Measurements from ENCODE around the gene MED17.

The MED17 gene

GRCh38 chr11:93775289-93775688 is 8.8 kb upstream of the MED17 start:
- ATAC-seq: no peak; the same call in 2 of the 3 replicates
- TF ChIP-seq POU6F1 (CRISPR knock-in tag; IDR thresholded peaks at IDR 0.05; ENCODE audit: borderline replicate concordance, low read depth) (no peak), ZNF565 (CRISPR knock-in tag; conservative IDR thresholded peaks at IDR 0.05; ENCODE audit: low read depth) (no peak), OSR1 (CRISPR knock-in tag; IDR thresholded peaks at IDR 0.05) (no peak), ZFP3 (CRISPR knock-in tag; IDR thresholded peaks at IDR 0.05) (no peak), CSDC2 (CRISPR knock-in tag; IDR thresholded peaks at IDR 0.05) (no peak), ZNF8 (CRISPR knock-in tag; IDR thresholded peaks at IDR 0.05) (no peak), GLIS3 (CRISPR knock-in tag; IDR thresholded peaks at IDR 0.05) (no peak), ARNTL (CRISPR knock-in tag; IDR thresholded peaks at IDR 0.05; ENCODE audit: borderline replicate concordance, low read depth) (no peak), SNAI2 (CRISPR knock-in tag; IDR thresholded peaks at IDR 0.05) (no peak), TSHZ2 (CRISPR knock-in tag; IDR thresholded peaks at IDR 0.05) (no peak), PATZ1 (CRISPR knock-in tag; IDR thresholded peaks at IDR 0.05; ENCODE audit: borderline replicate concordance) (no peak), ZFP30 (CRISPR knock-in tag; IDR thresholded peaks at IDR 0.05) (no peak), TOX (CRISPR knock-in tag; IDR thresholded peaks at IDR 0.05; ENCODE audit: borderline replicate concordance) (no peak), PPARA (CRISPR knock-in tag; IDR thresholded peaks at IDR 0.05; ENCODE audit: borderline replicate concordance) (no peak)

GRCh38 chr11:93783362-93783761 is 720 bp upstream of the MED17 start:
- no peak for ATAC-seq
- no peak for TF ChIP-seq ESRRG (CRISPR knock-in tag; IDR thresholded peaks at IDR 0.05)
- no peak for TF ChIP-seq TCF4 (CRISPR knock-in tag; IDR thresholded peaks at IDR 0.05; ENCODE audit: borderline replicate concordance)
- TF ChIP-seq ARNTL (CRISPR knock-in tag; IDR thresholded peaks at IDR 0.05; ENCODE audit: borderline replicate concordance, low read depth): no peak
- no peak for TF ChIP-seq PATZ1 (CRISPR knock-in tag; IDR thresholded peaks at IDR 0.05; ENCODE audit: borderline replicate concordance)
- no peak for TF ChIP-seq POU6F1 (CRISPR knock-in tag; IDR thresholded peaks at IDR 0.05; ENCODE audit: borderline replicate concordance, low read depth)
- TF ChIP-seq ZFP30 (CRISPR knock-in tag; IDR thresholded peaks at IDR 0.05): no peak
- TF ChIP-seq ZC3H10 (CRISPR knock-in tag; IDR thresholded peaks at IDR 0.05): no peak
- TF ChIP-seq CREB5 (CRISPR knock-in tag; IDR thresholded peaks at IDR 0.05; ENCODE audit: low read depth): no peak
- no peak for TF ChIP-seq ZNF70 (CRISPR knock-in tag; IDR thresholded peaks at IDR 0.05)
- no peak for TF ChIP-seq SNAI2 (CRISPR knock-in tag; IDR thresholded peaks at IDR 0.05)
- TF ChIP-seq TOX (CRISPR knock-in tag; IDR thresholded peaks at IDR 0.05; ENCODE audit: borderline replicate concordance): no peak
- TF ChIP-seq PPARA (CRISPR knock-in tag; IDR thresholded peaks at IDR 0.05; ENCODE audit: borderline replicate concordance): no peak
- no peak for TF ChIP-seq GLIS3 (CRISPR knock-in tag; IDR thresholded peaks at IDR 0.05)
- TF ChIP-seq ISL1 (CRISPR knock-in tag; IDR thresholded peaks at IDR 0.05): no peak
- TF ChIP-seq CSRNP3 (CRISPR knock-in tag; IDR thresholded peaks at IDR 0.05): no peak
- TF ChIP-seq ZNF8 (CRISPR knock-in tag; IDR thresholded peaks at IDR 0.05): no peak
- TF ChIP-seq TSHZ2 (CRISPR knock-in tag; IDR thresholded peaks at IDR 0.05): no peak

Measured in SK-N-SH treated with all-trans-retinoic acid at 6 μM for 48 hours (cell line).